GM19397 (cell line): ENCODE data around the gene MMP11.

ENCODE experiments used
- ATAC-seq: cut with Tn5 transposase; IDR thresholded peaks from one replicate; pipeline ENCODE4 v1.9.1; 2021; ENCODE audit warnings: mild to moderate bottlenecking, moderate library complexity; ENCODE audit not compliant: unreplicated experiment

Gene MMP11

DNA sequence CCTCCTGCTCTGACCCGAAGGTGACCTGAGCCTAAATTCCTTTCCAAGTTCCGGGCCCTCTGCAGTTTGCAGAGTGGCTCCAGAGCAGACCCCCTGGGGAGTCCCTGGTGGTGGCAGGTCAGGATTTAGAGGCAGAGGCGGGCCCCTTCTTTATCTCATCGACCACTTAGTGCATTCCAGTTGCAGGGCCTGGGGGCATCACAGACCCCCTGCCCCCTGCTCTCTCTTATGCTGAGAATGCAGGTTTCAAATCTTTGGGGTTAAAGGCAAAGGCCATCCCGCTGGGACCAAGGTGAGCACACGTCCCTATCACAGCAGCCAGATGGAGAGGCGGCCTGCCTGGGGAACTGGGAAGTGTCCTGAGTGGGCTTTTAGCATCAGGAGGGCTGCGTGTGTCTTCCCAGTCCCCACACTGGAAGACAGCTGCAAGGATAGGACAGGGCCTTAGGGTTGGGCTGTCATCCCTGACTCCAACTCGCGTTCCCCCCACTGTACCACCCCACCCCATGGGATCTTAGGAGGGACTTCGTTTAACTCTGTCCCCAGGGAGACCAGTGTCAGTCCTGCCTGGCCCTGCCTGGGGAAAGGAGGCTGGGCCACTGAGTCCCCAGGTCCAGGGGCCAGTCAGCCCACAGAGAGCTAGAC is 54.8 kb downstream of the MMP11 start:
- ATAC-seq: no peak

DNA sequence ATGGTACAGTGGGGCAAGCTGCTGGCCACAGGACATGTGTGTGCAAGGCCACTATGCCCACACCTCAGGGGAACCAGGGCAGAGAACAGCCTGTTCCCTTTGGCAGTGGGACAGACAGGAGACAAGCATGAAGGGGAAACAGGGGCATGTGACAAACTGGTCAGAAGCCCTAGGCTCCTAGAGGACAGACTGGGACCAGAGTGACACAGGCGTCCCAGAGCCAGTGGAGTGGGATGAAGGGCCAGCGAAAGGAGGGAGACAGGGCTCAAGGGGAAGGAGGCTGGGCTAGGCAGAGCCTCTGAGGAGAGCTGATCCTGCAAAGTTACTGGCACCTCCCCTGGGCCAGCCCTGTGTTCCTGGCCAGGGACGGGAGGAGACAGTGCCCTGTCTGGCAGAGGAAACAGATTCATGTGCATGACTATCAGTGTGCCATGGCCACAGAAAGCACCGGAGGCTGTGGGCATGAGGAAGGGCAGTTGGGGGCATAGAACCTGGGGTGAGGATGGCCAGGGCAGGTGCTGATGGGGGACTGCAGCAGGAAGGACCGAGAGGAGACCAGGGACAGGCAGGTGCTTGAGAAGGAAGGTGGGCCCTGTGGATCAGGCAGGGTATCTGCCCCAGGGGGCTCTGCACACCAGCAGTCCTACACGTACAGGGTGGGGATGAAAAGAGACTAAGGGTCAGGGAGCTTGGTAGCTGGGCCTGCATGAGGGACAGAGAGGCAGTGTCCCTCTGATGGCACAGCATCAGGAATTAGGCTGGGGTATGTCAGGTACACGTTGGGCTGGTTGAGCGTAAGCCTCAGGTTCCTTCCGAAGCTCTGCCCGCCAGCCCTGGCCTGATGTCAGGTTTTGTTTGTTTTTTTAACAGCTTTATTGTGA is 56.4 kb downstream of the MMP11 start:
- ATAC-seq: no peak

- no peak for ATAC-seq
Measured at GRCh38 chr22:23829845-23830372, 57.3 kb downstream of the MMP11 start.

- no peak for ATAC-seq
Measured at GRCh38 chr22:23831261-23831660, 58.6 kb downstream of the MMP11 start.

DNA sequence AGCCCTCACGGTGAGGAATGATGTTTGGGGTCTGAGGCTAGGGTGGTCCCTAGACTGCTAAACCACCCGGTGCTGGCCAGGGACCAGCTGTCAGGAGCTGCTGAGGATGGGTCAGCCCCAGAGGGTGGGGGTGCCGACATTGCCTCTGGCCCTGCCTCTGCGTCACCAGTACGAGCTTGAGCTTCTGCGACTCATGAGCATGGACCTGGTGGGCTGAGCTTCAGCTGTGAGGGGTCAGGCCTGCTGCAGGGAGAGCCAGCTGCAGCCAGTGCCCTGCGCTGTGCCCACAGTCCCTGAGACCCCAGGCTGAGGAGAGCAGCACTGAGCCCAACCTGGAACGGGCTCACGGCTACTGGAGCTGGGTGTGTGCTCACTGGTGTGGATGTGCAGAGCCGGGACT is 59.1 kb downstream of the MMP11 start:
- no peak for ATAC-seq

GRCh38 chr22:23832226-23833016 is 59.8 kb downstream of the MMP11 start:
- no peak for ATAC-seq

DNA sequence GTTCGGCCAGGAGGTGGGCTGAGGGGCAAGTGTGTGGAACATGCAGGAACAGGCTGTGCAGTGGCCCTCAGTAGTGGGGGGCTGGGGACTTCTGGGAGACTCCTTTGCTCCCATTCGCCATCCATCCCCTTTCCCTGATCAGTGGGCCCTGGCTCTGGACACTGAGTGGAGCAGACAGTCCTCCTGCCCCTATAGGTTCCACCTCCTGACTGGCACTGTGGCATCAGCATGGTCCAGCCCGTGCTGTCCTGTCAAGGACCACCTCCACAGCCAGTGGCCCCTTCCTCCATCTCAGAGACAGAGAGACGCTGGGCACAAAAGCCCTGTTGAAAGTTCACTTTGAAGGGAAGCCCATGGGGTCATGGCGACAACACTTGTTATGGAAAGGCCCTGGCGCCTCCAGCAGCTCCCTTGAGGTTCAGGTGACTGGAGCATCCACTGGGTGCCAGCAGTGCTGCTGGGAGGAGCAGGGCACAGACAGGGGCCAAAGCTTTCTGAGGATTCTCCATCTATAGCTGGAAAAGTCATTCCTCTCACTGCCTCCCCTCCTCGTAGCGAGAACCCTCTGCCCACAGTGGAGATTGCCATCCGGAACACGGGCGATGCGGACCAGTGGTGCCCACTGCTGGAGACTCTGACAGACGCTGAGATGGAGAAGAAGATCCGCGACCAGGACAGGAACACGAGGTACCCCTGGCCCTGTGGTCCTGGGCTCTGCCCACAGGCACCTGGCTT is 60.5 kb downstream of the MMP11 start:
- ATAC-seq: no peak
